Measurements from ENCODE around the gene PPFIA1. TPM values are rescaled to one million over a fixed set of nuclear protein-coding genes. Genes with fewer than 3 reads are reported as not detected.

Gene PPFIA1
- total and polyA plus RNA-seq, 10 of the 15 experiments (the other 5 are each of a cell fraction or from before 2014, with no cell fraction given): 5.2 to 26.2 (median 15.8) TPM

GRCh38 chr11:70333261-70333660 lies 62.8 kb downstream of the PPFIA1 start:
- Histone ChIP-seq H2AFZ (ENCODE audit: control insufficient read depth, low read depth, low read length) (no peak overlapping the region), H3K79me2 (ENCODE audit: control insufficient read depth, insufficient read depth, low read length) (no peaks in the 10 kb centered on the region), H3K27me3 (replicated peaks in 1 of 2; ENCODE audit: control insufficient read depth in 2 of 2, insufficient read depth in 2 of 2, low read length in 1 of 2) (no peaks in the 10 kb centered on the region), H3K27ac (ENCODE audit: control insufficient read depth, insufficient read depth) (no peak overlapping the region), H3K4me2 (ENCODE audit: control insufficient read depth, insufficient read depth) (no peak overlapping the region), H3K9ac (ENCODE audit: control insufficient read depth, insufficient read depth, low read length) (no peak overlapping the region), H3K9me3 (replicated peaks; ENCODE audit: control insufficient read depth, insufficient read depth, low read length) (no peaks in the 10 kb centered on the region), H4K20me1 (ENCODE audit: control insufficient read depth, insufficient read depth) (no peaks in the 10 kb centered on the region), H3K4me3 (no peak overlapping the region), H3K36me3 (ENCODE audit: control insufficient read depth in 2 of 2, insufficient read depth in 2 of 2, low read length in 1 of 2) (peaks cover 18 to 39% of the 10 kb centered on the region in 2 experiments), H3K4me1 (ENCODE audit: control insufficient read depth, insufficient read depth, low read length) (no peaks in the 10 kb centered on the region)
- ATAC-seq (no peak), FAIRE-seq (no peak), DNase-seq (ENCODE audit: low read depth, low spot score) (no peak)
- no TSS peak for BruUV-seq (replicated peaks)
- CTCF ChIA-PET: no interaction called here
- RAD21 ChIA-PET (ENCODE audit: unreplicated experiment): no interaction called here
- POLR2A ChIA-PET: no interaction called here
- 95% methylated on average over 13 of the region's 13 CpGs for WGBS (ENCODE audit: insufficient coverage, insufficient replicate concordance, low lambda C conversion rate, missing lambda C conversion rate)
- in situ Hi-C loops (cut with MboI) (no loop called here), intact Hi-C loops (cut with micrococcal nuclease; ENCODE audit: unreplicated experiment) (no loop called here)
- SMC1A ChIA-PET (ENCODE audit: uncharacterized antibody, unreplicated experiment): no interaction called here
- no peak for TF ChIP-seq SMAD5 (IDR thresholded peaks at IDR 0.05; ENCODE audit: low read depth)
- no peak for TF ChIP-seq SP1 (IDR thresholded peaks at IDR 0.05; ENCODE audit: low read depth, low read length)
- TF ChIP-seq POLR2AphosphoS5 (IDR thresholded peaks at IDR 0.05; ENCODE audit: low read length): no peak
- TF ChIP-seq ATF2 (IDR thresholded peaks at IDR 0.05; ENCODE audit: low read length): no peak
- no peak for TF ChIP-seq PBX3 (IDR thresholded peaks at IDR 0.05; ENCODE audit: insufficient replicate concordance, low read depth, low read length)
- no peak for TF ChIP-seq EZH2 (IDR thresholded peaks at IDR 0.05; ENCODE audit: borderline replicate concordance, control insufficient read depth, low read depth, low read length)
- TF ChIP-seq TCF12 (IDR thresholded peaks at IDR 0.05; ENCODE audit: low read depth, low read length): no peak
- TF ChIP-seq TARDBP (IDR thresholded peaks at IDR 0.05; ENCODE audit: borderline replicate concordance): no peak
- no peak for TF ChIP-seq RAD51 (IDR thresholded peaks at IDR 0.05)
- TF ChIP-seq CUX1 (IDR thresholded peaks at IDR 0.05; ENCODE audit: insufficient replicate concordance, low read depth, low read length): no peak
- TF ChIP-seq NR2F1 (conservative IDR thresholded peaks at IDR 0.05): no peak
- TF ChIP-seq IRF3 (IDR thresholded peaks at IDR 0.05): no peak
- no peak for TF ChIP-seq ZNF207 (IDR thresholded peaks at IDR 0.05; ENCODE audit: borderline replicate concordance)

Measured in GM12878 (cell line).